Ascending aorta (tissue), 2 donors: ENCODE measurements around the gene ZNF195. TPM values are rescaled to one million over a fixed set of nuclear protein-coding genes. Genes with fewer than 3 reads are reported as not detected.

Experiments
- DNase-seq, 2 donors: peaks; one replicate each; pipeline ENCODE4 v3.0.0-alpha.2; 2019; ENCODE audit warnings: low spot score in 2 of 2
- H3K27ac ChIP-seq, 2 donors: fragments of 200-600 bp; sonication (generic); one replicate each; pipeline ENCODE4 v1.5.1; 2016 to 2017; ENCODE audit warnings: mild to moderate bottlenecking in 1 of 2
- H3K27me3 ChIP-seq: fragments of 200-600 bp; sonication (generic); one replicate; pipeline ENCODE4 v1.5.1; 2017
- H3K36me3 ChIP-seq, 2 donors: fragments of 200-600 bp; sonication (generic); one replicate each; pipeline ENCODE4 v1.5.1; 2016
- H3K4me1 ChIP-seq, 2 donors: fragments of 200-600 bp; sonication (generic); one replicate each; pipeline ENCODE4 v1.5.1; 2016 to 2017; ENCODE audit warnings: mild to moderate bottlenecking in 1 of 2
- H3K4me3 ChIP-seq, 2 donors: fragments of 200-600 bp; sonication (generic); one replicate each; pipeline ENCODE4 v1.5.1; 2016 to 2017; ENCODE audit warnings: mild to moderate bottlenecking in 1 of 2
- H3K9me3 ChIP-seq, 2 donors: fragments of 200-600 bp; sonication (generic); one replicate each; pipeline ENCODE4 v1.5.1; 2016
- CTCF ChIP-seq, 3 experiments: fragments of 200-600 bp in 2 of 3; fragments of 450-650 bp in 1 of 3; sonication (generic) in 2 of 3; IDR thresholded peaks; one replicate each; pipeline ENCODE4 v1.5.1; 2016 to 2019; ENCODE audit warnings: antibody characterized with exemption in 3 of 3, mild to moderate bottlenecking in 1 of 3, moderate library complexity in 1 of 3
- intact Hi-C: fragments of 100-400 bp; cut with DNase I; formaldehyde crosslinking; loops from one replicate; pipeline ENCODE4 v1.15.1; 2023
- total RNA-seq: library from RNA; depleted of rRNA; stranded (reverse); fragments of >200 nt; gene quantifications from one replicate; pipeline ENCODE4 v1.1.0, GENCODE V29; 2016

Gene ZNF195
- total RNA-seq, 1 donor from 2014 or later = 1.3 TPM

GRCh38 chr11:3380706-3381545, 2.0 kb upstream of the ZNF195 start:
- intact Hi-C loops = no loop called here
- peak overlapping the region; percentile 12 to 55 for H3K4me3 ChIP-seq
- peak in 1 of 2 donors; percentile 71 for DNase-seq
- H3K27ac ChIP-seq = peak overlapping the region; percentile 3 to 8
- TF ChIP-seq CTCF (IDR thresholded peaks at IDR 0.05) = no peak
- peaks cover 0 to 16% of the 10 kb centered on the region in 2 donors for H3K36me3 ChIP-seq
- no peaks in the 10 kb centered on the region for H3K9me3 ChIP-seq
- H3K4me1 ChIP-seq = peaks cover 2 to 9% of the 10 kb centered on the region in 2 donors
- H3K27me3 ChIP-seq = no peaks in the 10 kb centered on the region

GRCh38 chr11:3375552-3375951, 3.4 kb downstream of the ZNF195 start:
- Histone ChIP-seq H3K9me3 (no peaks in the 10 kb centered on the region), H3K4me3 (no peak overlapping the region), H3K4me1 (peaks cover 3 to 9% of the 10 kb centered on the region in 2 donors), H3K36me3 (peaks cover 6 to 18% of the 10 kb centered on the region in 2 donors), H3K27ac (no peak overlapping the region), H3K27me3 (no peaks in the 10 kb centered on the region)
- intact Hi-C loops = loop anchor here (5.0 kb wide), 1 partner anchor 208 kb away; the partner anchor contains the start of gene OSBPL5
- no peak for DNase-seq
- TF ChIP-seq CTCF (IDR thresholded peaks at IDR 0.05) = no peak

DNA sequence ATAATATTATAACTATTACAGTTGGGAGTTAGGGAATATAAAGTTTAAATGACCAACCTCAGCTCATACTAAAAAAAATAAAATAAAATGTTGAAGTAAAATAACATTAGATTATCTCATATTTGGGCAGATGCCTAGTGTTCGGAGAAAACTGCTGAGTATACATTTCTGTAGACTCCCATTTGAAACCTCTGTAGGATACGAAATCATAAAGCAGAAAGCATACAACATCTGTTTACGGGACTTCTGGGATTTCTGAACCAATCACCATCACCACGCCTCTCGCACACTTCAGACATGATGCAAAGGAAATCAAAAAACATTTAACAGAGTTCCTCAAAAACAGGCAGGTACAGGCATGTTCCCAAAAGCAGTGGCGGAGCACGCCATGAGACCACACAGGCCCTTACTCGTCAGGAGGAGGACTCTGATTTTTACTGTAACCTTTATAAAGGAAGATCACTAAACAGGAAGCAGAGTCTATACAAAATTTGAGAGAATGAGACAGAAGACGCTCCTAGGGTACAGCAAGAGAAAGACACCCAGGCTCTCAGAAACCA, 8.6 kb downstream of the ZNF195 start:
- no peaks in the 10 kb centered on the region for H3K27me3 ChIP-seq
- TF ChIP-seq CTCF (IDR thresholded peaks at IDR 0.05) = no peak
- H3K4me3 ChIP-seq = no peak overlapping the region
- H3K27ac ChIP-seq = no peak overlapping the region
- no peak for DNase-seq
- intact Hi-C loops = no loop called here
- peaks cover 51 to 69% of the 10 kb centered on the region in 2 donors for H3K36me3 ChIP-seq
- peaks cover 0 to 4% of the 10 kb centered on the region in 2 donors for H3K9me3 ChIP-seq
- H3K4me1 ChIP-seq = no peaks in the 10 kb centered on the region

DNA sequence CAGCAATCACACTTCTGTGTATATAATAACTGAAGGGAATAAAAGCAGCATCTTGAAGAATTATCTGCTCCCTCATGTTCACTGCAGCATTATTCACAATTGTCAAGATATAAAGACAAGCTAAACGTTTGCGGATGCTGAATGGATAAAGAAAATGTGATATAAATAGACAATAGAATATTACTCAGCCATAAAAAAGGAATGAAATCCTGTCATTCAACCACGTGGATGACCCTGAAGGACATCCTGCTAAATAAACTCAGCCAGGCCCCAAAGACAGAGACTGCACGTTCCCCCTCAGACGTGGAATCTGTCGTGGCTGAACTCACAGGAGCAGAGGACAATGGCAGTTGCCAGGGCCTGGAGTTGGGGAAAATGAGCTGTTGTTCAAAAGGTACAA, 9.6 kb downstream of the ZNF195 start:
- peaks cover 55 to 80% of the 10 kb centered on the region in 2 donors for H3K36me3 ChIP-seq
- peaks cover 0 to 12% of the 10 kb centered on the region in 2 donors for H3K9me3 ChIP-seq
- intact Hi-C loops = no loop called here
- H3K27ac ChIP-seq = no peak overlapping the region
- no peak for TF ChIP-seq CTCF (IDR thresholded peaks at IDR 0.05)
- no peak for DNase-seq
- H3K4me1 ChIP-seq = no peaks in the 10 kb centered on the region
- H3K4me3 ChIP-seq = no peak overlapping the region
- H3K27me3 ChIP-seq = no peaks in the 10 kb centered on the region

GRCh38 chr11:3368199-3368598, 10.7 kb downstream of the ZNF195 start:
- no peak overlapping the region for H3K27ac ChIP-seq
- peaks cover 63 to 91% of the 10 kb centered on the region in 2 donors for H3K36me3 ChIP-seq
- H3K9me3 ChIP-seq = peaks cover 4 to 23% of the 10 kb centered on the region in 2 donors
- intact Hi-C loops = no loop called here
- TF ChIP-seq CTCF (IDR thresholded peaks at IDR 0.05) = no peak
- no peaks in the 10 kb centered on the region for H3K27me3 ChIP-seq
- H3K4me1 ChIP-seq = no peaks in the 10 kb centered on the region
- DNase-seq = no peak
- H3K4me3 ChIP-seq = no peak overlapping the region
